GM19438 (cell line): Measurements from ENCODE around the gene BCAT1.
A peak's percentile ranks its signal among the peaks of the same experiment; 100 is the strongest.

Experiments
- ATAC-seq: cut with Tn5 transposase; IDR thresholded peaks from one replicate; pipeline ENCODE4 v1.9.1; 2021; ENCODE audit warnings: low read depth; ENCODE audit not compliant: unreplicated experiment

BCAT1 gene, protein sequence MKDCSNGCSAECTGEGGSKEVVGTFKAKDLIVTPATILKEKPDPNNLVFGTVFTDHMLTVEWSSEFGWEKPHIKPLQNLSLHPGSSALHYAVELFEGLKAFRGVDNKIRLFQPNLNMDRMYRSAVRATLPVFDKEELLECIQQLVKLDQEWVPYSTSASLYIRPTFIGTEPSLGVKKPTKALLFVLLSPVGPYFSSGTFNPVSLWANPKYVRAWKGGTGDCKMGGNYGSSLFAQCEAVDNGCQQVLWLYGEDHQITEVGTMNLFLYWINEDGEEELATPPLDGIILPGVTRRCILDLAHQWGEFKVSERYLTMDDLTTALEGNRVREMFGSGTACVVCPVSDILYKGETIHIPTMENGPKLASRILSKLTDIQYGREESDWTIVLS

DNA sequence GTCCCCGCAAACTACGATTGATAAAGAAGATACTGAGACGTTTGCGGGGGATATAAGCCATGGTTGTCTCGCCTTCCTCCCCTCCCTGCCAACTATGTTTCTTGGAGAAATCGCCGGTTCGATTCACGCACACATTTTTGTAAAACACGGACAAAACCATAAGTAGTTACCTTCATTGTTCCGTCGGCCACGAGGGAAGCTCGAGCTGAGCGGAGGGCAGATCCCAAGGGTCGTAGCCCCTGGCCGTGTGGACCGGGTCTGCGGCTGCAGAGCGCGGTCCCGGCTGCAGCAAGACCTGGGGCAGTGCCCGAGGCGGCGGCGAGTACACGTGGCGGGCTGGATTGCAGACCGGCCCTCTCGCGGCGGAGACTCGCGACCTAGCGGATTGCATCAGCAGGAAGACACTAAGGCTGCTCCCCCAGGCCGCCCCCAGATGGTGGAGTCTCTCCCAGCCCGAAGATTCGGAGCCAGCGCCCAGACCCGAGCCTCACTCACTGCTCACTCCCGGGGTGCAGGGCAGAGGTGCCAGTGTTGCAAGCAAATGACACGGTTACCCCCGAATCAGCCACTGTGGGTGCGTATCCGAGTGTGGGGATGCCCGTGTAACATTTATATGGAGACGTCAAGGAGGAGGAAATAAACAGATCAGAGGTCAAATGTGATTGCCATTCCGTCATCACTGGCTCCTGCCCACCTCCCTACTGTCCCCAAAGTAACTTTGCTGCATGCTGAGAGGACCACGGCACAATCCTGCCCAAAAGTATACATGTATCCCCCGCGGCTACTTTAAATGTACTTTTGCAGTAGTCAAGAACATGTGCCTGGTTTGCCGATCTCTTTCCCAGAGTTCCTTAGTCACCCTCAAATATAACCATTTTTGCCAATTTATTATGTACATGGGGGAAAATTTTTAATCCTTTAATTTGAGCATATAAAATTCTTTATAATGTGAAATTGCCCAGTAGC, at the start of gene BCAT1:
Gene BCAT1 (minus strand): TSS at position 345 of the 966 bp plus-strand sequence. CDS start 169 bp downstream, at position 176.
- peak; percentile 34 for ATAC-seq

DNA sequence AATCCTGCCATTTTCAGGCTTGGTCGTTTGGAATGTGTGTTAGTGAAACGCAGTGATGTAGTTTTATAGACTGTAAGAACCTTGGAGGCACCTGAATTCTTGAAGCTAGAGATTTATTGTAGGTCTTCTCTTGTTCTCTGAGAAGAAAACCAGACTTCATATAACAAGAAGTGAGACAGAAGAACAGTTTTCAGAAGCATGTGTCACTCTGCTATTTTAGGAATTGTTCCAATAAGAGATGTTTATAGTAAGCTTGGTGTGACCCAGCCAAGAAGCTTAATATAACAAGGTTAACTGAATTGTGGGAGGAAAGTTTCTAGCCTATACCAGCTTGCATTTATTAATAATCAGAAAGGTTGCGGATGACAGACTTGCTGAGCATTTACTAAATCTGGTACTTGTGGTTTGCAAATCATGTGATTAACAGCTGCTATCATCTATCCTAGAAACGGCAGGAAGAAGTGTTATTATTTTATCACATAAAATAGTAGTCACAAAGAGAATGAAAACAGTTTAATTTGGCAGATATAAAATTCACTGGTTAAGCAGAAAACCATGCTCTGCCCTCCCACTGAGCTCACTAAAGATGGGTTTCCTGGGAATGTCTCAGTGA, 49.2 kb upstream of the BCAT1 start:
- peak; percentile 68 for ATAC-seq

DNA sequence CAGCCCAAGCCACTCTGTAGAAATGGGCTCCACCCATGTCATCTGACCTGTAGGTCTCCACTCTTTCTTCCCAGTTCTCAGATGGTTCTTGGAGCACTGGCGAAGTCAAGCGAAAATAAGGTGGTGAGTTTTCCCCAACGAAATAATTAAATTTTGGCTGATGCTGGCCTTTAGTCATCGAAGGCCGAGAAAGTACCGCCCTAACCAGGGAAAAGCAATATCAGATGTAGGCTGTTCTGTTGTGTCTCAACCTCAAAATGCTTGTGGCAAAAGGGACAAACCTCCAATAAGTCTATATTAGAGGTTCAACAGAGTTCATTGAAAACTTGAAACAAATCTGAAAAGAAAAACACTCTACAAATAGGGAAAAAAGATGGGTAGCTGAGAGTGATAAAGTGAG, 48.6 kb upstream of the BCAT1 start:
- peak; percentile 12 for ATAC-seq

DNA sequence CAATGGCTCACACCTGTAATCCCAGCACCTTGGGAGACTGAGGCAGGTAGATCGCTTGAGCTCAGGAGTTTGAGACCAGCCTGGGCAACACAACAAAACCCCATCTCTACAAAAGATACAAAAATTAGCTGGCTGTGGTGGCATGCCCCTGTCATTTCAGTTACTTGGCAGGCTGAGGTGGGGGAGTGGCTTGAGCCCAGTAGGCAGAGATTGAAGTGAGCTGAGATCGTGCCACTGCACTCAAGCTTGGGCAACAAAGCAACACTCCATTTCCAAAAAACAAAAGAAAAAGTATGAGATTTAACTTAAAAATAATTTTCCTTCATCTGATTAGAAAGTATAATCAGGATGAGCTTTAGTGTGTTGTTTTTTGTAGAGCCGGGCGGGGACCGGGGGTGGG, 47.9 kb upstream of the BCAT1 start:
- ATAC-seq = no peak

DNA sequence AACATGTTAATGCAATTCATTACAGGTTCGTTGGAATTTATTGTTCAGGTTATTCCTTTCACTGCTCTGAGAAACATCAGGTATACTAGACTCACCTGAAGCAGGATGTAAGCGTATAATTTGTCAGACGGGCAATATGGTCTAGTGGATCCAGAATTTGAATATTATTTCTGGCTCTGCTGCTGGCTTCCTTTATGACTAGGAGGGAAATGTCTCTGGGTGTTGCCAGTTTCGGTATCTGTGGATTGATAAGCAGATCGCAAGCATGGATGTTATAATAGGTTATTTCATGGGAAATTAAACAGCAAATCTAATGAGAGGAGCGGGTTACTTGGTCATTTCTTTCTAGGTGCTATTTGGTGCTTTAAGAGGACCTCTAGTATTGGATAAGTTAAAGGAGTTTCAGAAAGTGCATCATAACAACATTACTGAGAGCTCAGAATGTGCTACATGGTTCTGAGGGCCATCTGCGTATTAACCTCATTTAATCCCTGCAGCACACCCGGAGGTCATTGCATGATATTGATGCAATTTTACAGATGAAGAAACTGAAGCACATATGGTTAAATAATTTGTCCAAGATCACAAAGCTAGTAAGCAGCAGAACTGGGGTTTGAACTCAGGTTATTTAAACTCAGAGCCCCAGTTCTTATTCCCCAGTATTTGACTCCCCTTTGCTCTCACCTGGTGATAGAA, 47.3 kb upstream of the BCAT1 start:
- no peak for ATAC-seq

DNA sequence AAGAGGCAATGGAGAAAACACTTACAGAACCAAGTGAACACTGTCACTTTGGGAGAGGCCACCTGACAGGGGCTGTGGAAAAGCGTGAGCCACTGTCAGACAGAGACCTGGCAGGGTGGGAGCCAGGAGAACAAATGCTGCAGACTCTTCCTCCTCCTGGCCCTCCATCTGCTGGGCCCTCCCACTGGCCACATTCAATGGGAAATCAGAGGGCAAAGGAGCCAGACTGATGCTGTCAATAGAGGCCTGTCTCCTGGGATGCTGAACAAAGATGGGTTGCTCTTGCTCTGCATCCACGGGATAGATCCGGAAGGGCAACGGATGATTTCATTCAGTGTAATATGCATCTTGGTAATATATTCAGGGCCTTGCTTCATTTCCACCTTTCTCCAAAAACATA, 44.9 kb upstream of the BCAT1 start:
- no peak for ATAC-seq

DNA sequence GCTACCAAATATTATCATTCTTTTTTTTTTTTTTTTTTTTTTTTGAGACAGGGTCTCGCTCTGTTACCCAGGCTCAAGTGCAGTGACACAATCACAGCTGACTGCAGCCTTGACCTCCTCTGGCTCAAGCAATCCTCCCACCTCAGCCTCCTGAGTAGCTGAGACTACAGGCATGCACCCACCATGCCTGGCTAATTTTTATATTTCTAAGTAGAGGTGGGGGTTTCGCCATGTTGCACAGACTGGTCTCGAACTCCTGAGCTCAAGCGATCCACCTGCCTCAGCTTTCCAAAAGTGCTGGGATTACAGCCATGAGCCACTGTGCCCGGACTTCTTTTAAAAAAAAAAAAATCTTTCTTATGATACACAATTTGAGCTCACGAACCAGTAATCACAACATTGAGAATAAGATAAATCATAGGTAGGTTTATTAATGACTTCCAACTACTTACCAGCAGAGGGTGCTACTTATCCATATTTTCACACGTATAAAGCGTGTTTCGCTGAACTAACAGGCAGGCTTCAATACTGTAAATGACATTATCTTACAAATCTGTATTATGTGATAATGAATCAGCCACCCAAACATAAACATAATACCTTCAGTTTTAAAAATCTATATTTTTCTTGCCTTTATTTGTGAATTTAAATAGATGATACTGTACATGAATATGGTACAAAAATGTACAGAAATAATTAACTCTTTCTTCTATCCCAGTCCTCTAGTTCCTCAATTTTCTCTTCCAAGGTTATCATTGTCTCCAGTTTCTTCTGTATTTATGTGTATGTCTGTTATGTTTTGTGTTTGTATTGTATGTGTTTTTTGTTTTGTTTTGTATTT, 42.5 kb upstream of the BCAT1 start:
- ATAC-seq = peak; percentile 60

DNA sequence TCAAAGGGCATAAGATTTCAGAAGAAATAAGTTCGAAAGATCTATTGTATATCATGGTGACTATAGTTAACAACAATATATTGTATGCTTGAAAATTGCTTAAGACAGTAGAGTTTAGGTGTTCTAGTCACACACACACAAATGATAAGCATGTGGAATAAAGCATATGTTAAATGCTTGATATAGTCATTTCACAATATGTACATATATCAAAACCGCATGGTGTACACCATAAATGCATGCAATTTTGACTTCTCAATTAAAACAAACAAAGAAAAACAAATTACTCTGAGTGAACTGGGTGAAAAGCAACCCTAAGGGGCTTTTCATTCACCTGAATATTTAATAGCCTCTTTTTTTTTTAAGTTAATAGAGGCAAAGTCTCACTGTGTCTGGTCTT, 40.3 kb upstream of the BCAT1 start:
- ATAC-seq = no peak

DNA sequence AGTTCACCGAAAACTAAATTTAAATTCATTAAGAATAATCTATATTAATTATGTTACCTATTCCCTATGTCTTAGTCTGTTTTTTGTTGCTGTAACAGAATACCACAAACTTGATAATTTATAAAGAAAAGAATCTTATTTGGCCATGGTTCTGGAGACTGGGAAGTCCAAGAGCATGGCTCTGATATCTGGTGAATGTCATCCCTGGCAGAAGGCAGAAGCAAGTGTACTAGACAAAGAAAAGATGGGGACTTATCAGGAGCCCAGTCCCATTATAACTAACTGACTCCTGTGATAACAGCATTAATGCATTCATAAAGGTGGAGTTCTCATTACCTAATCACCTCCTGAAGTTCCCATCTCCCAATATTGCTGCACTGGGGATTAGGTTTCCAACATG, 33.3 kb upstream of the BCAT1 start:
- no peak for ATAC-seq

DNA sequence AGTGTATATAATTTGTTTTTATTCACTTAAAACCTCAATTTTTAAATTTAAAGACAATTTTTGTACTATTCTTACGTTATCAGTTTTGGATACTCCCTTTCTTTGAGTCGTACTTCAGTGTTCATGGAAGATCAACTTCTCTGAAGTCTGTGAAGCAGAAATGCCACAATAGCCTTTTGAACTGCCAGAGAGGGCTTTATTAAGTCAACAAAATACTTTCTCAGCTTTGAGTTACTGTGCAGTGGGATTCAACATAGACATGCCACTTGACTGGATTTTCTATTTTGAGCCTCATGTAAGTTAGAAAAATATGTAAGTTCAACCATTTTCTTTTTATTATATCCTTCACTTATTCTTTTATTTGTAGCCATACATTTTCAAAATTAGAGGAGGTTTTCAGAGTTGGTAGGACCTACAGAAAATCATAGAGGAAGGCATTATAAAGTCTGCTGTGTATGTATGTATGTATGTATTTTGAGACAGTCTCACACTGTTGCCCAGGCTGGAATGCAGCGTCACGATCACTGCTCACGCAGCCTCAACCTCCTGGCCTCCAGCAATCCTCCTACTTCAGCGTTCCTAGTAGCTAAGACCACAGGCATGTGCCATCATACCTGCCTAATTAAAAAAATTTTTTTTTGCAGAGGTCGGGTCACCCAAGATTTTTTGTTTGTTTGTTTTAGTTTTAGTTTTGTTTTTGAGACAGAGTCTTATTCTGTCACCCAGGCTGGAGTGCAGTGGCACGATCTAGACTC, 31.3 kb upstream of the BCAT1 start:
- no peak for ATAC-seq

DNA sequence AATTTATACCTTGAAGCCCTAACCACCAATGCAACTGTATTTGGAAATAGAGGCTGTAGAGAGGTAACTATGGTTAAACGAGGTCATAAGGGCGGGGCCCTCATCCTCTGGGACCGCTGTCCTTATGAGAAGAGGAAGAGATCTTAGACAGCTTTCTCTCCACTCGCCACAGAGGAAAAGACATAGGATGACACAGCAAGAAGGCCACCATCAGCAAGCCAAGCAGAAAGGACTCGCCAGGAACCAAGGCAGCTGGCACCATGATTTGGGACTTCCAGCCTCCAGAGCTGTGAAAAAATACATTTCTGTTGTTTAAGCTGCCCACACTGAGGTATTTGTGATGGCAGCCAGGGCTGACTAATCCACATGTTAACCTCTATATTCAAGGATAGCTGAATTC, 30.4 kb upstream of the BCAT1 start:
- no peak for ATAC-seq

DNA sequence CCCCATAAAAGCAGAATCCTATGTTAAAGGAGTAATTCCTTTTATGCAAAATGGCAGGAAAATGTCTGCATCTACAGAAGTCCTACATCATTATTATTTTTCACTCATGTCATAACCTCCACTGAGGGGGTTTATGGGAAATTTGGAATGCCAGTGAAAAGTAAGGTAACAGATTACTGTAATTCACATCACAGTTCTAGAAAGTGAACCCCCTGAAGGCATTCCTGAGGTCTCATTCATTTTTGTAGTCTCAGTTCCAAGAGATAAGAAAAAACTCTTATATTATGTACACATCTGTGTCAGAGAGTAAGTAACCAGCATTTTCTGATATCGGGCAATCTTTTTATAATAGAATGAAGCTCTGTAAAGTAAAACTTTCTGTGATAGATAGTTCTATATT, 28.8 kb upstream of the BCAT1 start:
- no peak for ATAC-seq

DNA sequence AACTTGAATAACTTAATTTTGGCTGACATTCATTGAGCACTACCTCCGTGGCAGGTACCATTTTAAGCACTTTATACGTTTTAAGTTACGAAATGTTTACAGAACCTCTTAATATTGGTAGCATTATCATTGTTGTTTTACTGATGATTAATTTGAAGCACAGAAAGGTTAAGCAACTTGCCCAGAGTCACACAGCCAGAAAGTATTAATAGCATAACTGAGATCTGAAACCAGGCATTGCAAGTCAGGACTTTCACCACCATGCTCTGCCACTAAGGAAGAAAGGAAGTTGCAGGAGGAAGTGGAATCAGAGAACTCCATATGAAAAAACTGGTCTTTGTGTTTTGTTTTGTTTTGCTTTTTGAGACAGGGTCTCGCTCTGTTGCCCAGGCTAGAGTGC, 28.2 kb upstream of the BCAT1 start:
- ATAC-seq = no peak

DNA sequence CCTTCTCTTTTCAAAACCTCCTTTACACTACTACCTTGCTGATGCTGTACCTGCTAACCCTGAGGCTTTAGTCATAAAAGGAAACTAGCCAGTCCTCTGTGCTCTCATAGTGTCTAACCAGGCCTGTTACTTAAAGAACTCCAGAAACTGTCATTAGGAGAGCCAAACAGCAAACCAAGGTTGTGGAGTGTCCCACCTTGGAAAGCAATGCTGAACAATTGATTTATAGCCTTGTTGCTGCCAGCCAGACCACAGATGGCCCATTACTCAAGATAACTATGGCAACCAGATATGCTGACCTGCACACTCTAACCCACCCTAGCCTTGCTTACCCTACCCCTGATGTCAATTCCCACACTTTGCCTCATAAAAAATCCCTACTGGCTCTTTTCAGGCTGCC, 26.5 kb upstream of the BCAT1 start:
- no peak for ATAC-seq

DNA sequence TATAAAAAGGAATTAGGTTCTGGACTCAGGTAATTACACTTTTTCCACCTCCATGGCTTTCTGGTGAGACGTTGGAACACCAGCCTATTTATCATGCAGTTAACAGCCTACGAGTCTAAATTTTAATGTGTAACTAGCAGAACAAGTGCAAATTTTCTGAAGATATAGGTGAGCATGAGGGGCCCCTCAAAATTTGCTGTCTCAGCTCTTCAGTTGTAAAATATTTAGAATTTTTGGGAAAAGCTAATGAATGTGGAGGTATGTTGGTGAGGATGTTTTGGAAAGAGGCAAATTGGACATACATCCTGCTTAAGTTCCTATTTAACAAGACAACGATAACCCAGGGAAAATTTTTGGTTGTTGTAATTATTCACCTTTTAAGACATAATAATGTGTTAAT, 25.3 kb upstream of the BCAT1 start:
- no peak for ATAC-seq

DNA sequence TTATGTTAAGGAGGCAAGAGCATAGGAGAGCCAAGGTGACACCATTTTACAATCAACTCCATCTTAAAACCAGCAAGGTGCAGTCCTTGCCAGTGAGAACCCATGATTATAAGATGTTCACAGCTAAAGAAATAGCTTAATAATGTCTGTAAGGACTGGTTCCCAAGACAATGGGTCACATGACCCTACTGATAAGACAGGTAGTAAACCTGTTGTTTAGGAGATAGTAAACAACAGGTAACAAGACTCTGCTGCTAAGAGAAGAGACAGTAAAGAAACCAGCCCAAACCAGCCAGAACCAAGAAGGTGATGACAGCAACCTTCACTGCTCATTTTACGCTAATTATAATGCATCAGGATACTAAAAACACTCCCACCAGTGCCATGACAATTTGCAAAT, 23.2 kb upstream of the BCAT1 start:
- no peak for ATAC-seq

DNA sequence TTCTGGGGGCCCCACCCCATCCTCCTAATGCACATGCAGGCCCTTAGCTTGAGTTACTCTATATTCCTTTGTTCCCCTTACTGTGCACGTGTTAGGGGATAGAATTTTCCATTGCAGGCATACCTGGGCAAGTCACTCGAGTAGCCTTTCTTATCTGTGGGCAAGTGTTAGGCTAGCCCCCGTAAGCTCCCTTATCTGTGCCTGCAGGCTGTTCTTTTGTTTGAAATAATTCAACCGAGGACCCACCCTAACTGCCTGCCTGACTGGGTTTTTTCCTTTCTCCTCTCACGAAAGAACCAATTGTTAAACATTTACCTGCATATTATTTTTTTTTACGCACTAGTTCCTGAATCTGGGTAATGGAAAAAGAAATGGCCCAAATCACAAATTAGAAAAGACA, 21.3 kb upstream of the BCAT1 start:
- no peak for ATAC-seq

DNA sequence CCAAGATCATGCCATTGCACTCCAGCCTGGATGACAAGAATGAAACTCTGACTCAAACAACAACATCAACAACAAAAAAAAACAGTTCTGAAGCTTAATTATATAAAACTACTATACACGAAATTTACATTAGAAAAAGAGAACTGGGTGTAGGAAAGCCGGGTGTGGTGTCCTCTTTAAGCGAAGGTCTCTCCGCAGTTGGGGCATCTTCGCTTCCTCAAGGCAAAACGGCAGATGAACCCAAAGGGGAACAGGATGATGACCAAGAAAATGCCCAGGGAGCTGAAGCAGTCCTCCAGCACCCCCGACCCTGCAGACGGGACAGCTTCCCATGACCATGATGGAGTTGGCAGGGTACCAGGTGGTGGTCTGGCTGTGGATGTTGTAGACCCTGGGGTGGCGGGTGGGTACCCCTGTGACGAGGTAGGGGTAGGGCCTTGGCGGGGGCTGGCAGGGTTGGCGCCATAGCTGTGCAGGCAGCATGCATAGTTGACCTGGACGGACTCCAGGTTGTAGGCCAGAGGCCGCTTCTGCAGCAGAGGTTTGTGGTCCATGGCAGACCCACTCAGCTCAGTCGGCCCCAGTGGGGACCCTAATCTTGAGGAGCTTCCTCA, 18.2 kb upstream of the BCAT1 start:
- ATAC-seq = no peak

DNA sequence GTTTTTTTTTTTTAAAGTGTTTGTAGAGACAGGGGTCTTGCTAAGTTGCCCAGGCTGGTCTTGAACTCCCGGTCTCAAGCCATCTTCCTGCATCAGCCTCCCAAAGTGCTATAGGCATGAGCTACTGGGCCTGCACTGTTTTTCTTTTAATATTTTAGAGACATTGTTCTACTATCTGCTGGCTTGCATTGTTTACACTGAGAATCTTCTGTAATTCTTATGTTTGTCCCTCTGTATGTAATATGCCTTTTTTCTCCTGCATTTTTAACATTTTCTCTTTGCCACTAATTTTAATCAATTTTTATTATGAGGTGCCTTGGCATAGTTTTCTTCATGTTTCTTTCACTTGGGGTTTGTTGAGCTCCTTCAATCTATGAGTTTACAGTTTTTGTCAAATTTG, 15.4 kb upstream of the BCAT1 start:
- ATAC-seq = no peak
